Measurements from ENCODE around the gene CCS.
A peak's percentile ranks its signal among the peaks of the same experiment; 100 is the strongest.

Gene CCS

GRCh38 chr11:66589996-66590675, 2.8 kb upstream of the CCS start:
- no peak for TF ChIP-seq EZH2phosphoT487 (IDR thresholded peaks at IDR 0.05; ENCODE audit: borderline replicate concordance, low read length)
- no peak for TF ChIP-seq CTCF (IDR thresholded peaks at IDR 0.05; ENCODE audit: low read depth, low read length, poor library complexity, severe bottlenecking)
- H3K27me3 ChIP-seq (ENCODE audit: control insufficient read depth, low read length), result 0 out of 2 replicates have a peak, but pooled peaks cover 7% of the 10 kb centered on the region
- no peak overlapping the region for H3K4me3 ChIP-seq (ENCODE audit: low read length)
- no peaks in the 10 kb centered on the region for H3K9me2 ChIP-seq (replicated peaks; ENCODE audit: control insufficient read depth, low read length)
- no peak overlapping the region for H3K27ac ChIP-seq (ENCODE audit: low read depth, low read length)
- H3K79me2 ChIP-seq (ENCODE audit: control insufficient read depth, low read length), result peaks cover 14% of the 10 kb centered on the region
- peaks cover 19% of the 10 kb centered on the region for H3K4me1 ChIP-seq (ENCODE audit: control insufficient read depth, low read length)
- H3F3A ChIP-seq (ENCODE audit: control insufficient read depth, insufficient read depth), result no peaks in the 10 kb centered on the region
- no peaks in the 10 kb centered on the region for H4K20me1 ChIP-seq (ENCODE audit: control insufficient read depth, insufficient read depth, low read depth, low read length)
- no peaks in the 10 kb centered on the region for H3K9me3 ChIP-seq (ENCODE audit: control insufficient read depth, insufficient read depth, low read length)
- no peaks in the 10 kb centered on the region for H3K36me3 ChIP-seq (ENCODE audit: control insufficient read depth, low read length)
- no peak overlapping the region for H3K4me2 ChIP-seq (ENCODE audit: low read length)

- Histone ChIP-seq H4K20me1 (ENCODE audit: control insufficient read depth, insufficient read depth, low read depth, low read length) (no peaks in the 10 kb centered on the region), H3K4me2 (ENCODE audit: low read length) (no peak overlapping the region), H3K9me2 (replicated peaks; ENCODE audit: control insufficient read depth, low read length) (no peaks in the 10 kb centered on the region), H3K27me3 (ENCODE audit: control insufficient read depth, low read length) (0 out of 2 replicates have a peak, but pooled peaks cover 5% of the 10 kb centered on the region), H3F3A (ENCODE audit: control insufficient read depth, insufficient read depth) (no peaks in the 10 kb centered on the region), H3K27ac (ENCODE audit: low read depth, low read length) (no peak overlapping the region), H3K36me3 (ENCODE audit: control insufficient read depth, low read length) (no peaks in the 10 kb centered on the region), H3K79me2 (ENCODE audit: control insufficient read depth, low read length) (peaks cover 20% of the 10 kb centered on the region), H3K4me1 (ENCODE audit: control insufficient read depth, low read length) (peaks cover 27% of the 10 kb centered on the region), H3K4me3 (ENCODE audit: low read length) (no peak overlapping the region), H3K9me3 (ENCODE audit: control insufficient read depth, insufficient read depth, low read length) (no peaks in the 10 kb centered on the region)
- TF ChIP-seq CTCF (IDR thresholded peaks at IDR 0.05; ENCODE audit: low read depth, low read length, poor library complexity, severe bottlenecking) (no peak), EZH2phosphoT487 (IDR thresholded peaks at IDR 0.05; ENCODE audit: borderline replicate concordance, low read length) (no peak)
Observed at GRCh38 chr11:66591175-66591574, 1.8 kb upstream of the CCS start.

GRCh38 chr11:66593303-66593635, 284 bp downstream of the CCS start:
- Histone ChIP-seq H3K27me3 (ENCODE audit: control insufficient read depth, low read length) (0 out of 2 replicates have a peak, but pooled peaks cover 4% of the 10 kb centered on the region), H3K36me3 (ENCODE audit: control insufficient read depth, low read length) (no peaks in the 10 kb centered on the region), H3K4me3 (ENCODE audit: low read length) (peak overlapping the region; percentile 99), H3K4me1 (ENCODE audit: control insufficient read depth, low read length) (peaks cover 27% of the 10 kb centered on the region), H3K27ac (ENCODE audit: low read depth, low read length) (peak overlapping the region; percentile 35; the same call in 1 of the 2 replicates), H3F3A (ENCODE audit: control insufficient read depth, insufficient read depth) (no peaks in the 10 kb centered on the region), H3K79me2 (ENCODE audit: control insufficient read depth, low read length) (peaks cover 20% of the 10 kb centered on the region), H4K20me1 (ENCODE audit: control insufficient read depth, insufficient read depth, low read depth, low read length) (no peaks in the 10 kb centered on the region), H3K9me2 (replicated peaks; ENCODE audit: control insufficient read depth, low read length) (no peaks in the 10 kb centered on the region), H3K9me3 (ENCODE audit: control insufficient read depth, insufficient read depth, low read length) (no peaks in the 10 kb centered on the region), H3K4me2 (ENCODE audit: low read length) (peak overlapping the region; percentile 99)
- TF ChIP-seq EZH2phosphoT487 (IDR thresholded peaks at IDR 0.05; ENCODE audit: borderline replicate concordance, low read length) (no peak), CTCF (IDR thresholded peaks at IDR 0.05; ENCODE audit: low read depth, low read length, poor library complexity, severe bottlenecking) (no peak)
